NCI-H1436 treated with DMSO at 0.1 percent for 48 hours (cell line): Measurements from ENCODE around the gene ACTG1.

ENCODE experiments used
- DNase-seq: peaks from one replicate; lab custom pipeline; 2025; lab: John Stamatoyannopoulos, UW

The ACTG1 gene

GRCh38 chr17:81464586-81464985, 48.0 kb downstream of the ACTG1 start:
- no peak for DNase-seq

- no peak for DNase-seq
These were observed 49.1 kb downstream of the ACTG1 start for GRCh38 chr17:81463506-81463905.

GRCh38 chr17:81462506-81463125, 50.0 kb downstream of the ACTG1 start:
- no peak for DNase-seq

GRCh38 chr17:81461607-81462500, 50.7 kb downstream of the ACTG1 start:
- no peak for DNase-seq

- no peak for DNase-seq
These were observed 51.6 kb downstream of the ACTG1 start for GRCh38 chr17:81460856-81461460.
